ENCODE data around the gene PAX3. TPM values are rescaled to one million over a fixed set of nuclear protein-coding genes. Genes with fewer than 3 reads are reported as not detected.

PAX3 gene
- total and polyA plus RNA-seq, 2 experiments from 2014 or later = not detected

- no peak overlapping the region for H3K4me2 ChIP-seq (ENCODE audit: unreplicated experiment)
- H3K79me2 ChIP-seq (ENCODE audit: insufficient read depth) = no peaks in the 10 kb centered on the region
- WGBS, 2 experiments (ENCODE audit: low coverage in 1 of 2, low lambda C conversion rate in 2 of 2, missing lambda C conversion rate in 2 of 2) = 6 to 13% methylated on average over 1 of the region's 1 CpG
- in situ Hi-C loops (cut with MboI) = no loop called here
- H3K4me1 ChIP-seq (ENCODE audit: insufficient read depth) = no peaks in the 10 kb centered on the region
- no peak overlapping the region for H3K4me3 ChIP-seq
- no peaks in the 10 kb centered on the region for H3K36me3 ChIP-seq (ENCODE audit: low read depth)
- H4K20me1 ChIP-seq (ENCODE audit: insufficient read depth) = no peaks in the 10 kb centered on the region
- TF ChIP-seq EZH2phosphoT487 (IDR thresholded peaks at IDR 0.05; ENCODE audit: insufficient read depth, low read depth) (no peak), EZH2 (IDR thresholded peaks at IDR 0.05; ENCODE audit: insufficient read depth, poor library complexity, severe bottlenecking) (no peak)
- no peaks in the 10 kb centered on the region for H3K9me2 ChIP-seq (ENCODE audit: insufficient read depth)
- DNase-seq = no peak
- no peaks in the 10 kb centered on the region for H3K27me3 ChIP-seq (replicated peaks; ENCODE audit: insufficient read depth)
- no peak overlapping the region for H3K9ac ChIP-seq
- H3K27ac ChIP-seq = no peak overlapping the region
- no peaks in the 10 kb centered on the region for H3K9me3 ChIP-seq (ENCODE audit: low read depth)
- H3F3A ChIP-seq (ENCODE audit: insufficient read depth) = no peaks in the 10 kb centered on the region
- no peak overlapping the region for H2AFZ ChIP-seq
Measured at GRCh38 chr2:222217712-222218111, 81.1 kb downstream of the PAX3 start.

- in situ Hi-C loops (cut with MboI) = no loop called here
- Histone ChIP-seq H3K79me2 (ENCODE audit: insufficient read depth) (no peaks in the 10 kb centered on the region), H3K9ac (no peak overlapping the region), H3K9me2 (ENCODE audit: insufficient read depth) (no peaks in the 10 kb centered on the region), H3K9me3 (ENCODE audit: low read depth) (no peaks in the 10 kb centered on the region), H3F3A (ENCODE audit: insufficient read depth) (no peaks in the 10 kb centered on the region), H3K4me3 (no peak overlapping the region), H3K27me3 (replicated peaks; ENCODE audit: insufficient read depth) (no peaks in the 10 kb centered on the region), H4K20me1 (ENCODE audit: insufficient read depth) (no peaks in the 10 kb centered on the region), H2AFZ (no peak overlapping the region), H3K4me2 (ENCODE audit: unreplicated experiment) (no peak overlapping the region), H3K27ac (no peak overlapping the region), H3K4me1 (ENCODE audit: insufficient read depth) (no peaks in the 10 kb centered on the region), H3K36me3 (ENCODE audit: low read depth) (no peaks in the 10 kb centered on the region)
- WGBS, 2 experiments (ENCODE audit: low coverage in 1 of 2, low lambda C conversion rate in 2 of 2, missing lambda C conversion rate in 2 of 2) = 0% methylated on average over 1 of the region's 1 CpG
- no peak for DNase-seq
- TF ChIP-seq EZH2phosphoT487 (IDR thresholded peaks at IDR 0.05; ENCODE audit: insufficient read depth, low read depth) (no peak), EZH2 (IDR thresholded peaks at IDR 0.05; ENCODE audit: insufficient read depth, poor library complexity, severe bottlenecking) (no peak)
Measured at GRCh38 chr2:222214885-222215284, 83.9 kb downstream of the PAX3 start.

DNA sequence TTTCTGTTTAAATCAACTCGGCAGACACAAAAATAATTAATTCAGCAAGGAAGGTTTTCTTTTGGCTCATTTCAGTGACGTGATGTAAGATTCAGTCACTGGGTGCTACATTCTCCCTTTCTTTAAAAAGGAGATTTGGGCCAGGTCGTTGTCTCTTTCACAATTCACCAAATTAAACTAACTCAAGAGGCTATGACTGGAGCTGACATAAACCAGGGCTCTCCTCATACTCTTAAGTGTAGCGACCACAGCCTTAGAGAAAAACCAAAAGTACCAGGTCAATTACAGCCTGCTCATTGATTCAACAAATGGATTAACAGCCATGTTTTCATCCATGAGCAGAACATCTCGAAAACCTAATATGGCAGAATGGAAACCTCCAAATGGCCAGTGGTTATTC lies 85.7 kb downstream of the PAX3 start:
- Histone ChIP-seq H3K4me1 (ENCODE audit: insufficient read depth) (no peaks in the 10 kb centered on the region), H3K4me3 (no peak overlapping the region), H2AFZ (no peak overlapping the region), H3K9me2 (ENCODE audit: insufficient read depth) (no peaks in the 10 kb centered on the region), H3K4me2 (ENCODE audit: unreplicated experiment) (no peak overlapping the region), H3K79me2 (ENCODE audit: insufficient read depth) (no peaks in the 10 kb centered on the region), H3K27ac (no peak overlapping the region), H3F3A (ENCODE audit: insufficient read depth) (no peaks in the 10 kb centered on the region), H3K27me3 (replicated peaks; ENCODE audit: insufficient read depth) (no peaks in the 10 kb centered on the region), H3K36me3 (ENCODE audit: low read depth) (no peaks in the 10 kb centered on the region), H3K9ac (no peak overlapping the region), H4K20me1 (ENCODE audit: insufficient read depth) (no peaks in the 10 kb centered on the region), H3K9me3 (ENCODE audit: low read depth) (no peaks in the 10 kb centered on the region)
- in situ Hi-C loops (cut with MboI) = no loop called here
- DNase-seq = no peak
- TF ChIP-seq EZH2 (IDR thresholded peaks at IDR 0.05; ENCODE audit: insufficient read depth, poor library complexity, severe bottlenecking) (no peak), EZH2phosphoT487 (IDR thresholded peaks at IDR 0.05; ENCODE audit: insufficient read depth, low read depth) (no peak)
- WGBS, 2 experiments (ENCODE audit: low coverage in 1 of 2, low lambda C conversion rate in 2 of 2, missing lambda C conversion rate in 2 of 2) = 6 to 7% methylated on average over 5 of the region's 5 CpGs

DNA sequence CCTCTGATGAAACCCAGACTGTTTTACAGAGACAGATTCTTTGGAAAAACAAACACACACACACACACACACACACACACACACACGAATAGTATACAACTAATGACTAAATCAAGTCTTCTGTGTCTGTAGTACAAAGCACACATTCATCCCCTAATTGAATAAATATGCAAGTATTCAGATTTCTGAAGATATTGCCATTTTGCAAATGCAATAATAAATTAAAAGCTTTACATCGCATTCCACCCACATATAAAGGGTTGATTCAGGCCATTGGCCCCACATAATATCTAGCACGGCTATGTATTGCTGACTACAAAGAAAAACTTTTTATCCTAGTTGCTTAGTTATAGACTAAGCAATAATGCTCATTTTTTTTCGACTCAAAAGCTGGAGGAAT lies 86.2 kb downstream of the PAX3 start:
- H3F3A ChIP-seq (ENCODE audit: insufficient read depth) = no peaks in the 10 kb centered on the region
- TF ChIP-seq EZH2 (IDR thresholded peaks at IDR 0.05; ENCODE audit: insufficient read depth, poor library complexity, severe bottlenecking) (no peak), EZH2phosphoT487 (IDR thresholded peaks at IDR 0.05; ENCODE audit: insufficient read depth, low read depth) (no peak)
- no peak overlapping the region for H3K27ac ChIP-seq
- no peak for DNase-seq
- no peaks in the 10 kb centered on the region for H4K20me1 ChIP-seq (ENCODE audit: insufficient read depth)
- no peaks in the 10 kb centered on the region for H3K4me1 ChIP-seq (ENCODE audit: insufficient read depth)
- no peaks in the 10 kb centered on the region for H3K36me3 ChIP-seq (ENCODE audit: low read depth)
- in situ Hi-C loops (cut with MboI) = no loop called here
- H3K4me3 ChIP-seq = no peak overlapping the region
- WGBS, 2 experiments (ENCODE audit: low coverage in 1 of 2, low lambda C conversion rate in 2 of 2, missing lambda C conversion rate in 2 of 2) = 1% methylated on average over 4 of the region's 4 CpGs
- H3K9me2 ChIP-seq (ENCODE audit: insufficient read depth) = no peaks in the 10 kb centered on the region
- no peaks in the 10 kb centered on the region for H3K79me2 ChIP-seq (ENCODE audit: insufficient read depth)
- no peak overlapping the region for H3K4me2 ChIP-seq (ENCODE audit: unreplicated experiment)
- H2AFZ ChIP-seq = no peak overlapping the region
- no peaks in the 10 kb centered on the region for H3K9me3 ChIP-seq (ENCODE audit: low read depth)
- H3K27me3 ChIP-seq (replicated peaks; ENCODE audit: insufficient read depth) = no peaks in the 10 kb centered on the region
- H3K9ac ChIP-seq = no peak overlapping the region
